MCF 10A (cell line): Measurements from ENCODE around the gene PLIN5. TPM values are rescaled to one million over a fixed set of nuclear protein-coding genes. Genes with fewer than 3 reads are reported as not detected.

Source experiments
- BruUV-seq: library from RNA; stranded (reverse); fragments of 400-500 nt; replicated peaks from 2 replicates; lab custom pipeline; 2021; lab: Mats Ljungman, UMichigan
- CTCF ChIA-PET: fragments of 300-600 bp; sonication (Branson Sonifier 250); formaldehyde crosslinking; extraction: SDS; loops from one replicate; lab custom pipeline; 2021; ENCODE audit warnings: antibody characterized with exemption, inconsistent platforms; lab: Yijun Ruan, JAX
- POLR2A ChIA-PET: fragments of 300-600, 350-650 bp; sonication (Branson Sonifier 250); formaldehyde crosslinking; extraction: SDS; loops from one replicate; lab custom pipeline; 2020; ENCODE audit warnings: antibody characterized with exemption, inconsistent platforms; lab: Yijun Ruan, JAX
- DNase-seq: peaks from one replicate; pipeline ENCODE4 v3.0.0-alpha.2; 2018; ENCODE audit not compliant: unreplicated experiment
- H3K27ac Mint-ChIP-seq: one replicate; pipeline ENCODE4 v1.8.0; 2022; ENCODE audit warnings: mild to moderate bottlenecking, low read depth, mixed read lengths; ENCODE audit not compliant: unreplicated experiment
- H3K27me3 Mint-ChIP-seq: one replicate; pipeline ENCODE4 v1.8.0; 2022; ENCODE audit warnings: mixed read lengths; ENCODE audit not compliant: insufficient read depth, unreplicated experiment
- H3K36me3 Mint-ChIP-seq: one replicate; pipeline ENCODE4 v1.8.0; 2022; ENCODE audit warnings: mild to moderate bottlenecking, moderate library complexity, mixed read lengths; ENCODE audit not compliant: insufficient read depth, unreplicated experiment
- H3K4me1 Mint-ChIP-seq: one replicate; pipeline ENCODE4 v1.8.0; 2022; ENCODE audit warnings: mixed read lengths; ENCODE audit not compliant: insufficient read depth, unreplicated experiment
- H3K4me3 Mint-ChIP-seq: one replicate; pipeline ENCODE4 v1.8.0; 2022; ENCODE audit warnings: mild to moderate bottlenecking, moderate library complexity, mixed read lengths; ENCODE audit not compliant: unreplicated experiment
- H3K9me3 Mint-ChIP-seq: one replicate; pipeline ENCODE4 v1.8.0; 2022; ENCODE audit warnings: mixed read lengths; ENCODE audit not compliant: unreplicated experiment
- CTCF ChIP-seq: fragments of 200-600 bp; IDR thresholded peaks from one replicate; pipeline ENCODE4 v1.8.0; 2022; ENCODE audit warnings: antibody characterized with exemption, mild to moderate bottlenecking; ENCODE audit not compliant: unreplicated experiment
- intact Hi-C: fragments of 100-400 bp; cut with micrococcal nuclease; formaldehyde crosslinking; loops from 2 replicates; pipeline ENCODE4 v1.14.1; 2022
- total RNA-seq: library from RNA; stranded (reverse); gene quantifications from 2 replicates; pipeline ENCODE4 v1.2.3, GENCODE V29; 2022

Gene PLIN5
- total RNA-seq, 1 experiment from 2014 or later: not detected

- Mint-ChIP-seq H3K27ac (no peak overlapping the region), H3K4me3 (no peak overlapping the region), H3K36me3 (peaks cover 7% of the 10 kb centered on the region), H3K27me3 (peaks cover 3% of the 10 kb centered on the region), H3K9me3 (peaks cover 8% of the 10 kb centered on the region), H3K4me1 (no peaks in the 10 kb centered on the region)
- CTCF ChIA-PET: interaction anchor here (0.6 to 2.4 kb wide), 9 partner anchors 9 to 1152 kb away, joined by 3 to 14 read pairs (median 7); partner anchors contain the start of gene PLIN5
- peak; percentile 31 for DNase-seq
- intact Hi-C loops: loop anchor here (1.0 kb wide), 1 partner anchor 76 kb away; no protein-coding TSS in a partner anchor
- no TSS peak for BruUV-seq
- POLR2A ChIA-PET: no interaction called here
- TF ChIP-seq CTCF: peak; percentile 99
These were observed 23.2 kb upstream of the PLIN5 start for GRCh38 chr19:4557971-4558941.

GRCh38 chr19:4557144-4557970 lies 22.3 kb upstream of the PLIN5 start:
- Mint-ChIP-seq H3K4me3 (no peak overlapping the region), H3K36me3 (peaks cover 2% of the 10 kb centered on the region), H3K9me3 (peaks cover 15% of the 10 kb centered on the region), H3K27me3 (peaks cover 12% of the 10 kb centered on the region), H3K4me1 (no peaks in the 10 kb centered on the region), H3K27ac (no peak overlapping the region)
- CTCF ChIA-PET: interaction anchor here (0.6 to 1.8 kb wide), 6 partner anchors 9 to 79 kb away, joined by 3 to 7 read pairs (median 4); no protein-coding TSS in a partner anchor
- peak; percentile 59 for DNase-seq
- intact Hi-C loops: no loop called here
- BruUV-seq: no TSS peak
- peak; percentile 16 for TF ChIP-seq CTCF
- POLR2A ChIA-PET: interaction anchor here (1.1 kb wide), 1 partner anchor 79 kb away, joined by 3 read pairs; no protein-coding TSS in a partner anchor

- H3K27me3 Mint-ChIP-seq: peaks cover 19% of the 10 kb centered on the region
- POLR2A ChIA-PET: interaction anchor here (1.1 kb wide), 1 partner anchor 79 kb away, joined by 3 read pairs; no protein-coding TSS in a partner anchor
- intact Hi-C loops: no loop called here
- no TSS peak for BruUV-seq
- H3K4me1 Mint-ChIP-seq: no peaks in the 10 kb centered on the region
- CTCF ChIA-PET: interaction anchor here (0.6 to 1.8 kb wide), 6 partner anchors 10 to 80 kb away, joined by 3 to 7 read pairs (median 4); no protein-coding TSS in a partner anchor
- no peak overlapping the region for H3K4me3 Mint-ChIP-seq
- no peaks in the 10 kb centered on the region for H3K36me3 Mint-ChIP-seq
- H3K27ac Mint-ChIP-seq: no peak overlapping the region
- DNase-seq: peak; percentile 86
- TF ChIP-seq CTCF: no peak
- peaks cover 15% of the 10 kb centered on the region for H3K9me3 Mint-ChIP-seq
These were observed 21.6 kb upstream of the PLIN5 start for GRCh38 chr19:4556597-4557127.
